ENCODE results near the gene RAP1GAP2.
"Not testable (repeated sequence)": the region's sequence is repeated elsewhere in the genome, so short reads cannot be mapped to it uniquely, and the experiment has no call there.

The RAP1GAP2 gene

DNA sequence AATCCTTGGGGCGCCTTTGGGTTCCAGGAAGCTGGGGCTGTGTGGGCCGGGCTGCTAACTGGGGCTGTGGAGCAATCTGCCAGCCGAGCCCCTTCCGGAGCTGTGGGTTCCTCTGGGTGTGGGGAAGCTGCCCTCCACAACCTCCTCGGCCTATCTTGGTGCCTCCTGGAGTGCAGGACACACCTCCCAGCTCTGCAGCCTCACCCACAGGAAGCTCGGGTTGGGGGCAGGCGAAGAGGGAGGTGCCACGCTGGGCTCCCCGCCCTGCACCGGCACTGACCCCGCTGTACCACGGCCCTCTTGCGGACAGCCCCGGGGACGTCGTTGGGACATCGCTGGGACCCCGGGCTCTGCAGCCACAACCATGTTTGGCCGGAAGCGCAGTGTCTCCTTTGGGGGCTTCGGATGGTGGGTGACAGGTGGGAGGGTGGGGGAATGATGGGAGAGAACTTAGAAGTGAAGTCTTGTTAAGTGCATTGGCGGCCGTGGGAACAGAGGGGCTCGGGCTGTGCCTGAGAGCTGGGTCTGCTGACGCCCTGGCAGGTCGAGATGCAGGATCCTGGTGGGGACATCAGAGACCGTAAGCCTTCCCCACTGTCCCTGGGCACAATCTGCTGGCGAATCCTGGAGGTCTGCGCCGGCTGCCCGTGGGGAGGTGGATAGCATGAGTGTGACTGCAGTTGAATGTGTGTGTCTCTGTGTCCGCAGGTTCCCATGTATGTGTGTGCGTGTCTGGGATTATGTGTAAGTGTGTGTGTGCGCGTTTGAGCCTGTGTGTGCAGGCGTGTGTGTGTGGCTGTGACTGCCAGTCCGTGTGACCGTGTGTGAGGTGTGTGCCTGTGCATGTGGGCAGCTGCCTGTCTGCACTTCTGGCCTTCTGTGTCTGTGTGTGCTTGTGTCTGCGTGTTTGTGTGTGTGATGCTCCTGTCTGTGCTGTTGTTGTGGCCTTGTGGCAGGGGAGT lies at the start of gene RAP1GAP2:
Gene RAP1GAP2 (plus strand): TSS at position 275 of the 962 bp plus-strand sequence. CDS start 90 bp downstream, at position 365.
- DNase-seq: no peak

DNA sequence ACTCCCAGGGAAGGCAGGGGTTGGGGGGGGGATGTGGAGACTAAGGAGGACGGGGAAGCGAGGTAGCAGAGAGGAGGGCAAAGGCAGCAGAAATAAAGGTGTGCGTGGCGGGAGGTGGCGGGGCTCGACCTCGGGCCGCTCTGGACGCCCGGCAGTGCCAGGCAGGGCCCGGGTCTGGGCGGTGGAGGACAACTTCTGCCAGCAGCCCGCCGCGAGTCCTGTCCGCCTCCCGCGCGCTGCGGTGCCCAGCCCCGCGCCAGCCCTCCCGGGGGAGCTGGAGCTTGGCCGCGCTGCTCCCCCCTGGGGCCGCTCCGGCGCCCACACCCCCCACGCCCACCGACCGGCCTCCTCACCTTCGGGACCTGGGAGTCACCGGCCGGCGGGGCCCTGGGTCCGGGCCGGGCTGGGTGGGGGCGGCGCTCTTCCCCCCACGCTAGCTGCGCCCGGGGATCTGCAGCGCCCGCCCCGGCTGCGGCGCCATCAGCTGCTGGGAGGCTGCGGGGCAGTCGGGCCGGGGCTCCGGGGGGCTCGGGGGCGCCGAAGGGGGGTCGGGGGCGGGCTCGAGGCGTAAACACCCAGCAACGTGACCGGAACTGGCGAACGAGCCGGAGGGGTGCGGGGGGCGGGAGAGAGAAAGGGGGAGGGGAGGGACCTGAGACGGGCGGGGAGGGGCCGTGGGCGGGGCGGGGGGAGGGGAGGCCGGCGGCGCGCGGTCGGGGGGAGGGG lies 47.0 kb upstream of the RAP1GAP2 start, which contains the start of gene CCDC92B:
Gene CCDC92B (minus strand): TSS at position 595 of the 726 bp plus-strand sequence. CDS start 14,507 bp downstream, outside the sequence.
- peak; percentile 40 for DNase-seq

DNA sequence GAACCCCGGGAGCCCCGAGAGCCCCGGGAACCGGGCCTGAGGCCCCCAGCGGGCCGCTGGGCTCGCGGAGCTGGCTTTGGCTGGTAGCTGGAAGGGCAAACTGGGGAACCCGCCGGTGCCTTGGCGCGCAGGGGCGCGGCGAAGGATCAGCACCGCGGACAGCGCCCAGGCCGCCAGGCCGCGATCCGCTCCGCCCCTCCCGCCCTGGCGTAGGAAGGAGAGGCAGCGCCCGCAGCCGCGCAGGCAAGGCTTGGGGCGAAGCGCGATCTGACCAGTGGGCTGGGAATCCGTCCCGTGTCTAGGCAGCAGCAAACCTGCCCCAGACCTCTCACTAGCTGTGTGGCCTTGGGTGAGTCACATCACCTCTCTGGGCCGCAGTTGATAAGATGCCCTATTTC lies 46.5 kb upstream of the RAP1GAP2 start:
- peak; percentile 40 for DNase-seq

- DNase-seq: no peak
Measured at GRCh38 chr17:2750721-2751120, 45.5 kb upstream of the RAP1GAP2 start.

DNA sequence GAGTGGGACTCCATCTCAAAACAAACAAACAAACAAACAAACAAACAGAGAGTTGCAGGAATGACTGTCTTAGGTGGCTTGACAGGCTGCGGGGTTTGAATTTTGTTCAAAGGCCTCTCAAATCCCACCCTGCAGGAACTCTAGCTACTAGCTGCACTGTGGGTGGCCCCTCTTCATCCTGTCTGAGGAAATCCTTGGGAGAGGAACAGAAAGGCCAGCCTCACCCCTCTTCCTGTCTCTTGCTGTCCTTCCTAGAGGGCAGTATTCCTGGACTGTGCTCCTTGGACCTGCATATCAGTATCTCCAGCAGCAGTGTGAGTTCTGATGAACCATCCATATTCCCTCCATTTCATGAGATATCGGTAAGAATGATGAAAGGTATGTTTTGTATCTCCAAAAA lies 44.7 kb upstream of the RAP1GAP2 start:
- no peak for DNase-seq

- no peak for DNase-seq
Measured at GRCh38 chr17:2755891-2756724, 40.1 kb upstream of the RAP1GAP2 start.

DNA sequence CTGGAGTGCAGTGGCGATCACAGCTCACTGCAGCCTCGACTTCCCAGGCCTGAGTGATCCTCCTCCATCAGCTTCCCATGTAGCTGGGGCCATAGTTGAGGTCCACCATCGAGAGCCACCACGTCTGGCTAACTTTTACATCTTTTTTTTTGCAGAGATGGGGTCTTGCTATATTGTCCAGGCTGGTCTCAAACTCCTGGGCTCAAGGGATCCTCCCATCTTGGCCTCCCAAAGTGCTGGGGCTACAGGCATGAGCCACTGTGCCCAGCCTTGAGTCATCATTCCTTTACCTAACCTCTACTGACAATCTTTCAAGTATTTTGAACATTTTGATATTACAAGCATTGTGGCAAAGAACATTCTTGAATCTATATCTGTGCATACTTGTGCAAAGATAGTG lies 37.4 kb upstream of the RAP1GAP2 start:
- no peak for DNase-seq

DNA sequence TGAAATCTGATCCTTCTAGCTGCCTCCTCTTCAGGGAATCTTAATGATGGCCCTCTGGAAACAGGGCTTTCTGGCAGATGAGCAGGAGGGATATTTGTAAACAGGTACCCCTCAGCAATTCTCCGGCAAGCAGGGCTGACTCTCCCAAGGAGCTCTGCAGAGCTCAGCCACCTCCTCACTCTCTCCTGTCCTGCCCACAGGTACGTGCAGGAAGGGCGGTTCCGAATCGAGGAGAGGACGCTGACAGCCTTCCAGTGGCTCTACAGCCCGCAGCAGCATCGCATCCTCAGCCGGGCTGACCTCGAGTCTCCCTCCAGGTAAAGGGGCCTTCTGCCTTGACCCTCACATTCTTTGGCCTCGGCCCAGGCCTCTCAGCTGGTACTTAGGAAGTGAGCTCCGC lies 26.1 kb upstream of the RAP1GAP2 start:
- no peak for DNase-seq

DNA sequence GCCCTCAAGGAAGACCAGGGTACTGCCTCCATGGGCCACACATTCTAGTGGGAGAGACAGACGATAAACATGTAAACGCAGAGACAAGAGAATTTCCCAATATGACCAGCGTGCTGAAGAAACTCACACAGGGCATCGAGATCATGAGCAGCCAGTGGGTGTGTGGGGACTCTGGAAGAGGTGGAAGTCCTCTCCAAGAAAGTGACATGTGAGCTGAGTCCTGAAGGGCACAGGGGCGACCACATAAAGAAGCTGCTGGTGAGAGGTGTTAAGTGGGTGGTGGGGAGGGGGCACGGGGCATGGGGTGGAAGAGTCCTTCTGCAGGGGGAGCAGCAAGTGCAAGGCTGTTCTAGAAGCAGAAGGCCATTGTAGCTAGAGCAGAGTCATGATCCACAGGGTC lies 21.0 kb upstream of the RAP1GAP2 start:
- no peak for DNase-seq

DNA sequence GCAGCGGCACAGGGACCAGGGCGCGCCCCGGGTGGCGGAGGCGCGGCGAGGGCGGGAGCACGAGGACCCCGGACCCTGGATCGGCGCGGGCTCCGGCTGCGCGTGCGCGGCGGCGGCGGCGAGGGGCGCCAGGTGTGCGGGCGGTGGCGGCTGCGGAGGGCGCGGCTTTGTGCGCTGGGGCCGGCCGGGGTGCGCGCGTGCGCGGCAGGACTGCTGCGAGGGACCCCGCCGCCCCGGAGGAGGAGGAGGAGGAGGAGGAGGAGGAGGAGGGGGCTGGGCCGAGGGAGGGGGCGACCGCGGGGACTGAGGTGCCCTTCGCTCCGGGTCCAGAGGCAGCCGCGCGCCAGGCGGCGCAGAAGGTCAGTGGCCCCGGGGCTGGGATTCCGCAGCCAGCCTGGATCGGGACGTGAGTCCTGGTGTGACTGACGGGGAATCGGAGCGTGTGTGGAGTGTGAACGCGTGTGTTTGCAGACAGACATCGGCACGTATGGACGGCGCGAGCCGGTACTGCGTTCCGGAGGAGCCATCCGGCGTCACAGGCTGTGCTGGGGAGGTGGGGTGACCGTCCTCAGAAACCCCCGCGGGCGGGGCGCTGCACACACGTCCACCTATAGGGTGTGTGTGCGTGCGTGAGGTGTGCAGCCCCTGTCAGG lies 19.5 kb upstream of the RAP1GAP2 start:
- DNase-seq: peak; percentile 68

GRCh38 chr17:2777242-2777867 lies 18.9 kb upstream of the RAP1GAP2 start:
- peak; percentile 30 for DNase-seq

GRCh38 chr17:2778489-2778888 lies 17.7 kb upstream of the RAP1GAP2 start:
- no peak for DNase-seq

DNA sequence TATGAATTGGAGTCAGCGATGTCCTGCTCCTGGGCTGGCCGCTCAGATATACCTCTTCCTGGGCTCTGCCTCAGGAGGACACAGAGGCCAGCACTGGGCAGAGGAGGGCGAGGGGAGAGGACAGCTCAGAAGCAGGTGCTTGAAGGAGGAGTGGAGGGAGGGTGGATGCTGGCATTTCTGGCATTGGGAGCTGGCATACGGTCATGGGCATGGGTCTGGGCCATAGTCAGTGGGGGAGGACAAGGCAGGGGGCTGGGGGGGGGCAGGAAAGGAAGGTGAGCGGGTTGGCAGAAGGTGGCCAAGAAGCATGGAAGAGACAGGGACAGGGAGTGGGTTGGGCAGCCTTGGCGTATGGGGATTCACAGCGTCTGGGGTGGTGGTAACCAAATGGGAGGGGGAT lies 16.7 kb upstream of the RAP1GAP2 start:
- DNase-seq: no peak

DNA sequence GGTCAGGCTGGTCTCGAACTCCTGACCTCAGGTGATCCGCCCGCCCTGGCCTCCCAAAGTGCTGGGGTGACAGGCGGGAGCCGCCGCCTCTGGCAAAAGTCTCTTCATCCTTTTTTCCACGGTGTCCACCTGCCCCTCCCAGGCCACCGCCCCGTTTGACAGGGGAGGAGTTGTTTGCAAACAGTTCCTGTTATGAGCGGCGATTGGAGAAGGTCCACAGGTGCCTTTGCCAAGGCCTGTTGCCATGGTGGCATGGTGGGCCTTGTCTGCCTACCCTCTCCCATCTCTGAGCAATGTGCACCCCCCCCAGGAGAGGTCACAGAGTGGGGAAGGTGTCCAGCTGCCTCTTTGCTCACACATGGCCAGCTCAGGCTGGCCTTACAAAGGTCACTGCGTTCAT lies 16.0 kb upstream of the RAP1GAP2 start:
- DNase-seq: no peak

DNA sequence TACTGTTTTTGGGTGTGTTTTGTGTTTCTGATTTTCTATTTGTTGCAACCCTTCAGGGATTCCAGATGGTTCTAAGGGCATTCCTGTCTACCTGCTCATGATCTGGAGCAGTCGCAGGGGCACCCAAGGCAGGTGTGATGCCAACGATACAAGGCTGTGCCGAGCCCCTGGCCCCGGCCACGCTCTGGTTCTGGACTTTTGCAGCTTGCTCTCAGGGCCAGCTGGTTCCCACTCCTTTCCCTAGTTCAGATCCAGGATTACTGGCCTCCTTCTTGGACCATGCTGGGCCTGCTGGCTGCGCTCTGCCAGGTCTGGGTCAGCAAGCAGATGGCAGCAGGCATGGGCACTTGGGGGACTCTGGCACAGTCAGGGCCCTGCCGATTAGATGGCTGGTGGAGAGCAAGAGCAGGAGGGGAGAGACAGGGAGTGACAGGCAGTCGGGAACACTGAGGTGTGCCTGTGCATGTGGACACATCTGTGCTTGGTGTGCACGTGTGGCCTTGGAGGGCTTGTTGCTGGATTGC lies 15.2 kb upstream of the RAP1GAP2 start:
- no peak for DNase-seq

- not testable (repeated sequence) for DNase-seq
Measured at GRCh38 chr17:2781598-2781997, 14.6 kb upstream of the RAP1GAP2 start.

- DNase-seq: no peak
Measured at GRCh38 chr17:2782055-2782454, 14.2 kb upstream of the RAP1GAP2 start.

- DNase-seq: no peak
Measured at GRCh38 chr17:2783310-2784030, 12.8 kb upstream of the RAP1GAP2 start.

- DNase-seq: no peak
Measured at GRCh38 chr17:2784864-2785263, 11.4 kb upstream of the RAP1GAP2 start.

DNA sequence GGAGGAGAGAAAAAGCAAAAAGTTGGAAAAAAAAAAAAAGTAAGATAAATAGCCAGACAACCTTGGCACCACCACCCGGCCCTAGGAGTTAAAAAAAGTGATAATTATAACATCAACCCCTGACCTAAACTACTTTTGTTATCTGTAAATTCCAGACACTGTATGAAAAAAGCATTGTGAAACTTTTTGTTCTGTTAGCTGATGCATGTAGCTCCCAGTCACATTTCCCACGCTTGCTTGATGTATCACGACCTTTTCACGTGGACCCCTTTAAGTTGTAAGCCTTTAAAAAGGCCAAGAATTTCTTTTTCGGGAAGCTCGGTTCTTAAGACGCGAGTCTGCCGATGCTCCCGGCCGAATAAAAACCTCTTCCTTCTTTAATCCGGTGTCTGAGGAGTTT lies 10.9 kb upstream of the RAP1GAP2 start:
- DNase-seq: not testable (repeated sequence)

All from NCI-H1092 treated with DMSO at 0.1 percent for 48 hours (cell line).